IPS-20b (cell line): ENCODE results near the gene TBC1D25.

Source experiments
- H3K27ac ChIP-seq: one replicate; pipeline ENCODE4 v1.5.1; 2013; ENCODE audit warnings: low read length
- H3K27me3 ChIP-seq: 2 replicates; pipeline ENCODE4 v1.6.1; 2013; ENCODE audit warnings: mild to moderate bottlenecking, low read length, inconsistent platforms; ENCODE audit not compliant: insufficient read depth
- H3K36me3 ChIP-seq: 2 replicates; pipeline ENCODE4 v1.6.1; 2013; ENCODE audit warnings: low read depth, mild to moderate bottlenecking, inconsistent platforms, low read length, moderate library complexity; ENCODE audit not compliant: insufficient read depth
- H3K4me1 ChIP-seq: 2 replicates; pipeline ENCODE4 v1.6.1; 2013; ENCODE audit warnings: mild to moderate bottlenecking, control low read depth, inconsistent platforms, low read length, moderate library complexity; ENCODE audit not compliant: insufficient read depth
- H3K4me3 ChIP-seq: 2 replicates; pipeline ENCODE4 v1.5.1; 2013; ENCODE audit warnings: mild to moderate bottlenecking, low read length, inconsistent platforms
- H3K9ac ChIP-seq: 2 replicates; pipeline ENCODE4 v1.6.1; 2013; ENCODE audit warnings: low read depth, mild to moderate bottlenecking, inconsistent platforms, low read length, moderate library complexity
- H3K9me3 ChIP-seq: 2 replicates; pipeline ENCODE4 v1.6.1; 2013; ENCODE audit warnings: mild to moderate bottlenecking, low read depth, low read length, inconsistent platforms; ENCODE audit not compliant: insufficient read depth

TBC1D25 gene

GRCh38 chrX:48539345-48540027, at the start of gene TBC1D25:
TSS of gene TBC1D25 (plus strand) at chrX:48539714. CDS start at chrX:48539798, 84 bp downstream.
- peak within 1 kb of the TSS; percentile 74 for H3K4me3 ChIP-seq
- no peaks in the 10 kb centered on the region for H3K4me1 ChIP-seq
- H3K9me3 ChIP-seq, result no peaks in the 10 kb centered on the region
- no peaks in the 10 kb centered on the region for H3K27me3 ChIP-seq
- H3K27ac ChIP-seq, result no peak within 1 kb of the TSS
- no peak within 1 kb of the TSS for H3K9ac ChIP-seq
- H3K36me3 ChIP-seq, result no peaks in the 10 kb centered on the region

- H3K27ac ChIP-seq, result no peak overlapping the region
These were observed 49.6 kb upstream of the TBC1D25 start for GRCh38 chrX:48489892-48490291.

DNA sequence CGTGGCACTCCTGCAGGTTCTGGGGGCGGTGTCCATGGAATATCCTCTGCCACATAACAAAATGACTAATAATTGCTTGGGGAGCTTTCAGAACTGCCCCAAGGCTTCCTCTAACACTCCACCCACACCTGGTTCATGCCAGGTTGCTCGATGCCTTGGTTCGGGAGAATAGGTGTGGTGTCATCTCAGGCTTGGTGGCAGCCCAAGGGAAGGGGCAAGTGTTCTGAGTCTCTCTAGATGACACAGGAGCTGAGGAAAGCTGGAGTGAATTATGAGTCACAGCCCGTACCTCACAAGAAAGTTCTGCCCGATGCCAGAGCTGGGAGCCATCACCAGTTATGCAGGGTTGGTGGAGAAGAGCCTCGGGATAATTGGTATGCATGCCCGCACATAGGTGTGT, 48.9 kb upstream of the TBC1D25 start:
- Histone ChIP-seq H3K9me3 (no peaks in the 10 kb centered on the region), H3K27ac (no peak overlapping the region), H3K4me1 (no peaks in the 10 kb centered on the region), H3K27me3 (no peaks in the 10 kb centered on the region), H3K4me3 (no peak overlapping the region), H3K9ac (no peak overlapping the region), H3K36me3 (peaks cover 4% of the 10 kb centered on the region; the same call in 1 of the 2 replicates)

More at GRCh38 chrX:48489892-48490291, 49.6 kb upstream of the TBC1D25 start:
- H3K4me1 ChIP-seq, result no peaks in the 10 kb centered on the region
- H3K9me3 ChIP-seq, result no peaks in the 10 kb centered on the region
- H3K9ac ChIP-seq, result no peak overlapping the region
- H3K36me3 ChIP-seq, result peaks cover 10% of the 10 kb centered on the region; the same call in 1 of the 2 replicates
- H3K4me3 ChIP-seq, result no peak overlapping the region
- H3K27me3 ChIP-seq, result no peaks in the 10 kb centered on the region

GRCh38 chrX:48491809-48492208, 47.7 kb upstream of the TBC1D25 start:
- Histone ChIP-seq H3K36me3 (no peaks in the 10 kb centered on the region; the same call in 1 of the 2 replicates), H3K9ac (no peak overlapping the region), H3K27me3 (no peaks in the 10 kb centered on the region), H3K4me1 (no peaks in the 10 kb centered on the region), H3K27ac (no peak overlapping the region), H3K4me3 (no peak overlapping the region), H3K9me3 (no peaks in the 10 kb centered on the region)

DNA sequence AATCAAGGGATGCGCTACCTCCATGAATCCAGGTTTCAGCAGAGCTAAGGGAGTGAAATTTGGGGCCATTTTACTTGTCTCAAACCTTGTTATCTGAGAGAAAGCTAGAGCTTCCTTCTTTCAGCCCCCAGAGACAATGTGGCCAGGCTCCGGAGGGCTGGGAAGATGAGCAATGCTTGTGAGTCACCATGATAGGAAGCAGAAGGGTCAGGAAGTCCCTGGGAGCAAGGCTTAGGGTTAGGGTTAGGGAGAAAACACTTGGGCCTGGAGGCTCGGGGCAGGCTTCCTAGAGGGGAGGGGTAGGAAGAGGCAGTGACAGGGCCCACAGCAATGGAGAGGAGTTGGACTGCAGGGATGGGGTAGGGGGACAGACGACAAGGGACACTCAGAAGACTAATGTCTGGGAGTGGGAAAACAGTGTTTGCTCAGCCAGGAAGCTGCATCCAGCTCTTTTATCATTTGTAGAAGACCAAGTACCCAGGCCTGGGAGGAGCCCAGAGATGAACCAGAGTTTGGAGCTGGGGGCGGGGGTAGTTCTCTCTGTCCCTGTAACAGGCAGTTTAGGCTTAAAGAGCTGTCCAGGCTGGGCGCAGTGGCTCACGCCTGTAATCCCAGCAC, 47.1 kb upstream of the TBC1D25 start:
- no peaks in the 10 kb centered on the region for H3K27me3 ChIP-seq
- H3K27ac ChIP-seq, result no peak overlapping the region
- no peak overlapping the region; the same call in 1 of the 2 replicates for H3K9ac ChIP-seq
- H3K9me3 ChIP-seq, result no peaks in the 10 kb centered on the region
- no peaks in the 10 kb centered on the region; the same call in 1 of the 2 replicates for H3K36me3 ChIP-seq
- H3K4me3 ChIP-seq, result no peak overlapping the region
- no peaks in the 10 kb centered on the region for H3K4me1 ChIP-seq

- H3K9me3 ChIP-seq, result no peaks in the 10 kb centered on the region
- no peak overlapping the region for H3K4me3 ChIP-seq
- H3K36me3 ChIP-seq, result no peaks in the 10 kb centered on the region
- H3K4me1 ChIP-seq, result no peaks in the 10 kb centered on the region
- H3K27ac ChIP-seq, result no peak overlapping the region
- no peak overlapping the region for H3K9ac ChIP-seq
- H3K27me3 ChIP-seq, result no peaks in the 10 kb centered on the region
These were observed 45.6 kb upstream of the TBC1D25 start for GRCh38 chrX:48493890-48494364.

- Histone ChIP-seq H3K9ac (no peak overlapping the region), H3K4me3 (no peak overlapping the region), H3K4me1 (no peaks in the 10 kb centered on the region), H3K36me3 (no peaks in the 10 kb centered on the region), H3K27me3 (no peaks in the 10 kb centered on the region), H3K9me3 (no peaks in the 10 kb centered on the region), H3K27ac (no peak overlapping the region)
These were observed 42.9 kb upstream of the TBC1D25 start for GRCh38 chrX:48496660-48497059.

GRCh38 chrX:48497871-48498270, 41.6 kb upstream of the TBC1D25 start:
- Histone ChIP-seq H3K9me3 (no peaks in the 10 kb centered on the region), H3K4me3 (no peak overlapping the region), H3K27ac (no peak overlapping the region), H3K27me3 (no peaks in the 10 kb centered on the region), H3K9ac (no peak overlapping the region), H3K4me1 (no peaks in the 10 kb centered on the region), H3K36me3 (no peaks in the 10 kb centered on the region)

DNA sequence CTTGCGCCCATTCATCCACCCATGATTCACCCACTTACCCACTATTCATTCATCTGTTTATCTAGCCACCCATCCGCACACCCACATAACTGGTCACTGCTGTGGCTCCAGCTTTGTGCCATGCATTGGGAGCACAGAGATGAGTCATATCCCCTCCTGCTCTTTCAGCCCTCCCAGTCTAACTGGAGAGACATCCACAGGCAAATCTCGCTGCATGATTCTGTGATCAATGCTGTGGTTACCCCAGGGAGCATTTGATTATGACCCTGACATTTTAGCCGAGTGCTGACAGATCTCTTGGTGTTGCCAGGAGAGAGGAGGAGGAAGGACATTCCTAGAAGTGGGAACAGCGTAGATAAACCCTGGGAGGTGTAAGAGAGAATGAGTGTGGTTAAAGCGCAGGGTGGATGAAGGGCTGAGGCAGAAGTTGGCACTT, 41.1 kb upstream of the TBC1D25 start:
- H3K9me3 ChIP-seq, result no peaks in the 10 kb centered on the region
- H3K27ac ChIP-seq, result no peak overlapping the region

DNA sequence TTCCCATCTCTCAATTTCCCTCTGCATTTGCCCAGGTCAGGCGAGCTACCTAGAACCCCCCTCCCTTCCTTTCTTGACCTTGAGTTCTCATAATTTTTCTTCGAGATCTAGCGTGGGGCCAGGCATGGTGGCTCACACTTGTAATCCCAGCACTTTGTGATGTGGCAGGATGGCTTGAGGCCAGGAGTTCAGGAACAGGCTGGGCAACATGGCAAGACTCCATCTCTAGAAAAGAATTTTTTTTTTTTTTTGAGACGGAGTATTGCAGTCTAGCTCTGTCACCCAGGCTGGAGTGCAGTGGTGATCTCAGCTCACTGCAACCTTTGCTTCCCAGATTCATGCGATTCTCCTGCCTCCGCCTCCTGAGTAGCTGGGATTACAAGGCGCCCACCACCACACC, 35.3 kb upstream of the TBC1D25 start:
- Histone ChIP-seq H3K27ac (no peak overlapping the region), H3K4me1 (no peaks in the 10 kb centered on the region), H3K27me3 (no peaks in the 10 kb centered on the region), H3K36me3 (no peaks in the 10 kb centered on the region), H3K9ac (no peak overlapping the region), H3K4me3 (no peak overlapping the region), H3K9me3 (no peaks in the 10 kb centered on the region)

More for the DNA sequence above, 41.1 kb upstream of the TBC1D25 start:
- no peaks in the 10 kb centered on the region for H3K4me1 ChIP-seq
- H3K9ac ChIP-seq, result no peak overlapping the region
- no peaks in the 10 kb centered on the region for H3K36me3 ChIP-seq
- no peak overlapping the region for H3K4me3 ChIP-seq
- no peaks in the 10 kb centered on the region for H3K27me3 ChIP-seq

- Histone ChIP-seq H3K36me3 (no peaks in the 10 kb centered on the region), H3K4me3 (no peak overlapping the region), H3K27me3 (no peaks in the 10 kb centered on the region), H3K4me1 (no peaks in the 10 kb centered on the region), H3K9ac (no peak overlapping the region), H3K9me3 (no peaks in the 10 kb centered on the region), H3K27ac (no peak overlapping the region)
These were observed 34.0 kb upstream of the TBC1D25 start for GRCh38 chrX:48505481-48505880.

DNA sequence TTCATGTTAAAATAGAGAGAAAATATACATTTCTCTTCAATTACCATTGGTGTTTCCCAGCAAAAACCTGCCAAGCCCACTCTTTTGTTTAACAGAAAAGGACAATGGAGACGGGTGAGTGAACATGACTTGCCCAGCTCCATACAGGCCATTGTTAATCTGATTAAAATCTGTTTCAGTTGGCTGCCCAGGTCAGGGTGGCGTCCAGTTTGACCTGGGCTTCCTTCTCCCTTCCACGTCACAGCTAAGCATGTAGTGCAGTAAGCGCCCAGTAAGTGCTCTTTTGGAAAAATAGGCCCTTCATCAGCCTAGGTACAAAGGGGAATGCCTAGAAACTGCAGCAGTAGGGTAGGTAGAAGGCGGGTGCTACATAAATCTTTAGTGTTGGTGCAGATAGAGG, 32.3 kb upstream of the TBC1D25 start:
- no peaks in the 10 kb centered on the region for H3K36me3 ChIP-seq
- no peak overlapping the region for H3K9ac ChIP-seq
- H3K4me1 ChIP-seq, result no peaks in the 10 kb centered on the region
- H3K4me3 ChIP-seq, result no peak overlapping the region
- no peak overlapping the region for H3K27ac ChIP-seq
- no peaks in the 10 kb centered on the region for H3K9me3 ChIP-seq
- H3K27me3 ChIP-seq, result no peaks in the 10 kb centered on the region
